HepG2 (cell line): Measurements from ENCODE around the gene ACTN1. TPM values are rescaled to one million over a fixed set of nuclear protein-coding genes. Genes with fewer than 3 reads are reported as not detected.

ENCODE experiments used
- GABPA ChIP-seq, 2 experiments: IDR thresholded peaks; 2 replicates each; pipeline ENCODE4 v1.6.1; 2011 to 2016; ENCODE audit warnings: low read depth in 2 of 2, low read length in 1 of 2, missing biosample characterization in 1 of 2, missing genetic modification characterization in 1 of 2
- MIXL1 ChIP-seq: IDR thresholded peaks from 2 replicates; pipeline ENCODE4 v1.6.1; 2016
- SAP130 ChIP-seq: IDR thresholded peaks from 2 replicates; pipeline ENCODE4 v1.6.1; 2016; ENCODE audit warnings: low read depth
- SMAD1 ChIP-seq: sonication (generic); formaldehyde crosslinking; IDR thresholded peaks from 2 replicates; pipeline ENCODE4 v1.4.0; 2020; ENCODE audit warnings: missing genetic modification reagents, low read depth, mild to moderate bottlenecking, borderline replicate concordance
- SMC3 ChIP-seq: IDR thresholded peaks from 2 replicates; pipeline ENCODE4 v1.6.1; 2011; ENCODE audit warnings: low read length, improper control_type of control experiment
- TEAD3 ChIP-seq: optimal IDR thresholded peaks from 2 replicates; pipeline ENCODE3; 2016; ENCODE audit warnings: borderline replicate concordance
- YEATS4 ChIP-seq: sonication (generic); formaldehyde crosslinking; IDR thresholded peaks from 2 replicates; pipeline ENCODE4 v1.4.0; 2020; ENCODE audit warnings: missing genetic modification reagents, borderline replicate concordance
- ZNF12 ChIP-seq: sonication (generic); formaldehyde crosslinking; IDR thresholded peaks from 2 replicates; pipeline ENCODE4 v1.5.0; 2020; ENCODE audit warnings: missing genetic modification reagents
- ZNF225 ChIP-seq: sonication (generic); formaldehyde crosslinking; IDR thresholded peaks from 2 replicates; pipeline ENCODE4 v1.4.0; 2020; ENCODE audit warnings: mild to moderate bottlenecking, missing genetic modification reagents
- ZNF263 ChIP-seq: sonication (generic); formaldehyde crosslinking; IDR thresholded peaks from 2 replicates; pipeline ENCODE4 v1.4.0; 2020; ENCODE audit warnings: missing genetic modification reagents
- ZNF446 ChIP-seq: sonication (generic); formaldehyde crosslinking; IDR thresholded peaks from 2 replicates; pipeline ENCODE4 v1.5.0; 2020; ENCODE audit warnings: mild to moderate bottlenecking, missing genetic modification reagents
- ZNF550 ChIP-seq: sonication (generic); formaldehyde crosslinking; IDR thresholded peaks from 2 replicates; pipeline ENCODE4 v1.4.0; 2020; ENCODE audit warnings: mild to moderate bottlenecking, missing genetic modification reagents, borderline replicate concordance
- ZNF564 ChIP-seq: sonication (generic); formaldehyde crosslinking; IDR thresholded peaks from 2 replicates; pipeline ENCODE4 v1.8.1; 2023; ENCODE audit warnings: mild to moderate bottlenecking, missing genetic modification reagents
- ZNF790 ChIP-seq: sonication (generic); formaldehyde crosslinking; IDR thresholded peaks from 2 replicates; pipeline ENCODE4 v1.8.0; 2022; ENCODE audit warnings: missing genetic modification reagents, mild to moderate bottlenecking, borderline replicate concordance
- ZNF891 ChIP-seq: sonication (generic); formaldehyde crosslinking; IDR thresholded peaks from 2 replicates; pipeline ENCODE4 v1.5.0; 2020; ENCODE audit warnings: mild to moderate bottlenecking, missing genetic modification reagents
- polyA plus RNA-seq, 8 experiments: library from polyadenylated mRNA; depleted of rRNA in 3 of 8; stranded (reverse) in 7 of 8; unstranded in 1 of 8; fragments of >200 nt; fragmentation: Illumina TruSeq in 4 of 8; extraction: Trizol in 4 of 8; gene quantifications; 2 replicates each; pipeline versions ENCODE4 v1.2.1 to v1.2.3, GENCODE V29; 2011 to 2016; ENCODE audit warnings: low read depth in 4 of 8, missing spikeins in 1 of 8, mixed read lengths in 1 of 8; ENCODE audit not compliant: insufficient read depth in 1 of 8
- total RNA-seq, 5 experiments: library from RNA; depleted of rRNA; stranded (reverse); fragments of >200 nt; fragmentation: Illumina TruSeq; extraction: Trizol; gene quantifications; 2 replicates each; pipeline ENCODE4 v1.2.3, GENCODE V29; 2016; ENCODE audit warnings: low read depth in 1 of 5
- TF ChIP-seq, protein P1 (sequence below): sonication (generic); formaldehyde crosslinking; IDR thresholded peaks from 2 replicates; pipeline ENCODE4 v1.5.0; 2020; ENCODE audit warnings: mild to moderate bottlenecking, missing genetic modification reagents, moderate library complexity
- TF ChIP-seq, protein P2 (sequence below): conservative IDR thresholded peaks from 2 replicates; pipeline ENCODE4 v1.6.1; 2018; ENCODE audit warnings: missing genetic modification reagents
- TF ChIP-seq, protein P3 (sequence below): sonication (generic); formaldehyde crosslinking; IDR thresholded peaks from 2 replicates; pipeline ENCODE4 v1.4.0; 2020; ENCODE audit warnings: missing genetic modification reagents
- TF ChIP-seq, protein P4 (sequence below): sonication (generic); formaldehyde crosslinking; IDR thresholded peaks from 2 replicates; pipeline ENCODE4 v1.4.0; 2020; ENCODE audit warnings: missing genetic modification reagents
- TF ChIP-seq, protein P5 (sequence below): sonication (generic); formaldehyde crosslinking; IDR thresholded peaks from 2 replicates; pipeline ENCODE4 v1.4.0; 2020; ENCODE audit warnings: missing genetic modification reagents

The ACTN1 gene
- total and polyA plus RNA-seq, 2 of the 13 experiments (the other 11 are each of a cell fraction or from before 2014, with no cell fraction given) = 58.6 to 162 TPM

DNA sequence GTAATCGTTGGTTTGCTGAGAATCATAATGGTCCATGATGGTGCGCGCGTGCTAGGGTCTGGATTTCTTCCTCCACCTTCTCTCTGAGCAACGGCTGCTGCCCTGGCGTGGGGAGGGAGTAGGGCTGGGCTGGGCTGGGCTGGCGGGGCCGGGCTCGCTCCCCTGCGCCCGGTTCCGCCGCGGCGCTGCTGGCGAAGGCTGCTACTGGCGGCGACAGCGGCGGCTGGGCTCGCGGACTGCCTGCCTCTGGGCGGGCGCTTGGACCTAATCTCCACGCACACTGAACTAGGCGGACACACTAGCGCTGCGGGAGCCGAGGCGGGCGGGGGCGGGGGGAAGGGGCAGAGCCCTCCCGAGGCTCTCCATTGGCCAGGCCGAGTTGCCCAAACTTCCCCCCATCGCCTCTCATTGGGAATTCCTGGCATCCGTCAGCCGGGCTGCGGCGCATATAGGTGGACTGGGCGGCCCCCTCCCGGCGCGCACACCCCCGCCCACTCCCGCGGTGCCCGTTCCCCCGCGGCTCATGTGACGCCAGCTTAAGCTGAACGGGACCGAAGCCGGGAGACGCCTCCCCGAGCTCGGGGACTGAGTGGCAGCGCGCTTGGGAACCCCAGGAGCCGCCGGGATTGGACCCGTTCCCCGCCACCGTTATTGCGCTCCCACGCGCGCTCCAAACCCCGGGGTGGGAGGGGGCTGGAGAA is at the start of gene ACTN1 (continued):
- TF ChIP-seq ZNF263 (CRISPR knock-in tag) = no peak
- TF ChIP-seq, protein P1, sequence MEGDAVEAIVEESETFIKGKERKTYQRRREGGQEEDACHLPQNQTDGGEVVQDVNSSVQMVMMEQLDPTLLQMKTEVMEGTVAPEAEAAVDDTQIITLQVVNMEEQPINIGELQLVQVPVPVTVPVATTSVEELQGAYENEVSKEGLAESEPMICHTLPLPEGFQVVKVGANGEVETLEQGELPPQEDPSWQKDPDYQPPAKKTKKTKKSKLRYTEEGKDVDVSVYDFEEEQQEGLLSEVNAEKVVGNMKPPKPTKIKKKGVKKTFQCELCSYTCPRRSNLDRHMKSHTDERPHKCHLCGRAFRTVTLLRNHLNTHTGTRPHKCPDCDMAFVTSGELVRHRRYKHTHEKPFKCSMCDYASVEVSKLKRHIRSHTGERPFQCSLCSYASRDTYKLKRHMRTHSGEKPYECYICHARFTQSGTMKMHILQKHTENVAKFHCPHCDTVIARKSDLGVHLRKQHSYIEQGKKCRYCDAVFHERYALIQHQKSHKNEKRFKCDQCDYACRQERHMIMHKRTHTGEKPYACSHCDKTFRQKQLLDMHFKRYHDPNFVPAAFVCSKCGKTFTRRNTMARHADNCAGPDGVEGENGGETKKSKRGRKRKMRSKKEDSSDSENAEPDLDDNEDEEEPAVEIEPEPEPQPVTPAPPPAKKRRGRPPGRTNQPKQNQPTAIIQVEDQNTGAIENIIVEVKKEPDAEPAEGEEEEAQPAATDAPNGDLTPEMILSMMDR = peak; percentile 25; the same call in 1 of the 2 replicates
- TF ChIP-seq, protein P2, sequence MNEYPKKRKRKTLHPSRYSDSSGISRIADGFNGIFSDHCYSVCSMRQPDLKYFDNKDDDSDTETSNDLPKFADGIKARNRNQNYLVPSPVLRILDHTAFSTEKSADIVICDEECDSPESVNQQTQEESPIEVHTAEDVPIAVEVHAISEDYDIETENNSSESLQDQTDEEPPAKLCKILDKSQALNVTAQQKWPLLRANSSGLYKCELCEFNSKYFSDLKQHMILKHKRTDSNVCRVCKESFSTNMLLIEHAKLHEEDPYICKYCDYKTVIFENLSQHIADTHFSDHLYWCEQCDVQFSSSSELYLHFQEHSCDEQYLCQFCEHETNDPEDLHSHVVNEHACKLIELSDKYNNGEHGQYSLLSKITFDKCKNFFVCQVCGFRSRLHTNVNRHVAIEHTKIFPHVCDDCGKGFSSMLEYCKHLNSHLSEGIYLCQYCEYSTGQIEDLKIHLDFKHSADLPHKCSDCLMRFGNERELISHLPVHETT (CRISPR knock-in tag) = peak; percentile 80; the same call in 1 of the 2 replicates
- TF ChIP-seq GABPA (IDR thresholded peaks at IDR 0.05; ENCODE audit: low read depth, low read length) = peak; percentile 20; the same call in 1 of the 2 replicates
- no peak for TF ChIP-seq GABPA (CRISPR knock-in tag; IDR thresholded peaks at IDR 0.05; ENCODE audit: low read depth)
- TF ChIP-seq ZNF550 = 0 out of 2 replicates have a peak, but pooled peaks have one; percentile 10
- 0 out of 2 replicates have a peak, but pooled peaks have one; percentile 56 for TF ChIP-seq ZNF446 (CRISPR knock-in tag)
- TF ChIP-seq ZNF564 = no peak; the same call in 1 of the 2 replicates
- no peak for TF ChIP-seq SMC3
- TF ChIP-seq ZNF225 = no peak
- TF ChIP-seq ZNF12 (CRISPR knock-in tag) = no peak
- TF ChIP-seq SAP130 (CRISPR knock-in tag) = peak; percentile 90
- TF ChIP-seq MIXL1 (CRISPR knock-in tag) = no peak
- TF ChIP-seq TEAD3 = peak; percentile 66
- TF ChIP-seq ZNF891 (CRISPR knock-in tag) = 0 out of 2 replicates have a peak, but pooled peaks have one; percentile 52
- TF ChIP-seq SMAD1 (CRISPR knock-in tag) = peak; percentile 58; the same call in 1 of the 2 replicates
- TF ChIP-seq, protein P3, sequence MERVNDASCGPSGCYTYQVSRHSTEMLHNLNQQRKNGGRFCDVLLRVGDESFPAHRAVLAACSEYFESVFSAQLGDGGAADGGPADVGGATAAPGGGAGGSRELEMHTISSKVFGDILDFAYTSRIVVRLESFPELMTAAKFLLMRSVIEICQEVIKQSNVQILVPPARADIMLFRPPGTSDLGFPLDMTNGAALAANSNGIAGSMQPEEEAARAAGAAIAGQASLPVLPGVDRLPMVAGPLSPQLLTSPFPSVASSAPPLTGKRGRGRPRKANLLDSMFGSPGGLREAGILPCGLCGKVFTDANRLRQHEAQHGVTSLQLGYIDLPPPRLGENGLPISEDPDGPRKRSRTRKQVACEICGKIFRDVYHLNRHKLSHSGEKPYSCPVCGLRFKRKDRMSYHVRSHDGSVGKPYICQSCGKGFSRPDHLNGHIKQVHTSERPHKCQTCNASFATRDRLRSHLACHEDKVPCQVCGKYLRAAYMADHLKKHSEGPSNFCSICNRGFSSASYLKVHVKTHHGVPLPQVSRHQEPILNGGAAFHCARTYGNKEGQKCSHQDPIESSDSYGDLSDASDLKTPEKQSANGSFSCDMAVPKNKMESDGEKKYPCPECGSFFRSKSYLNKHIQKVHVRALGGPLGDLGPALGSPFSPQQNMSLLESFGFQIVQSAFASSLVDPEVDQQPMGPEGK (CRISPR knock-in tag) = peak; percentile 97
- TF ChIP-seq, protein P4, sequence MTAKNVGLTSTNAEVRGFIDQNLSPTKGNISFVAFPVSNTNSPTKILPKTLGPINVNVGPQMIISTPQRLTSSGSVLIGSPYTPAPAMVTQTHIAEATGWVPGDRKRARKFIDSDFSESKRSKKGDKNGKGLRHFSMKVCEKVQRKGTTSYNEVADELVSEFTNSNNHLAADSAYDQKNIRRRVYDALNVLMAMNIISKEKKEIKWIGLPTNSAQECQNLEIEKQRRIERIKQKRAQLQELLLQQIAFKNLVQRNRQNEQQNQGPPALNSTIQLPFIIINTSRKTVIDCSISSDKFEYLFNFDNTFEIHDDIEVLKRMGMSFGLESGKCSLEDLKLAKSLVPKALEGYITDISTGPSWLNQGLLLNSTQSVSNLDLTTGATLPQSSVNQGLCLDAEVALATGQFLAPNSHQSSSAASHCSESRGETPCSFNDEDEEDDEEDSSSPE (CRISPR knock-in tag) = peak; percentile 61; the same call in 1 of the 2 replicates
- TF ChIP-seq YEATS4 (CRISPR knock-in tag) = peak; percentile 50; the same call in 1 of the 2 replicates
- TF ChIP-seq ZNF790 (CRISPR knock-in tag) = 0 out of 2 replicates have a peak, but pooled peaks have one; percentile 56
- TF ChIP-seq, protein P5, sequence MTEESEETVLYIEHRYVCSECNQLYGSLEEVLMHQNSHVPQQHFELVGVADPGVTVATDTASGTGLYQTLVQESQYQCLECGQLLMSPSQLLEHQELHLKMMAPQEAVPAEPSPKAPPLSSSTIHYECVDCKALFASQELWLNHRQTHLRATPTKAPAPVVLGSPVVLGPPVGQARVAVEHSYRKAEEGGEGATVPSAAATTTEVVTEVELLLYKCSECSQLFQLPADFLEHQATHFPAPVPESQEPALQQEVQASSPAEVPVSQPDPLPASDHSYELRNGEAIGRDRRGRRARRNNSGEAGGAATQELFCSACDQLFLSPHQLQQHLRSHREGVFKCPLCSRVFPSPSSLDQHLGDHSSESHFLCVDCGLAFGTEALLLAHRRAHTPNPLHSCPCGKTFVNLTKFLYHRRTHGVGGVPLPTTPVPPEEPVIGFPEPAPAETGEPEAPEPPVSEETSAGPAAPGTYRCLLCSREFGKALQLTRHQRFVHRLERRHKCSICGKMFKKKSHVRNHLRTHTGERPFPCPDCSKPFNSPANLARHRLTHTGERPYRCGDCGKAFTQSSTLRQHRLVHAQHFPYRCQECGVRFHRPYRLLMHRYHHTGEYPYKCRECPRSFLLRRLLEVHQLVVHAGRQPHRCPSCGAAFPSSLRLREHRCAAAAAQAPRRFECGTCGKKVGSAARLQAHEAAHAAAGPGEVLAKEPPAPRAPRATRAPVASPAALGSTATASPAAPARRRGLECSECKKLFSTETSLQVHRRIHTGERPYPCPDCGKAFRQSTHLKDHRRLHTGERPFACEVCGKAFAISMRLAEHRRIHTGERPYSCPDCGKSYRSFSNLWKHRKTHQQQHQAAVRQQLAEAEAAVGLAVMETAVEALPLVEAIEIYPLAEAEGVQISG (CRISPR knock-in tag) = no peak; the same call in 1 of the 2 replicates
